ENCODE results near the gene COMT.

DNA sequence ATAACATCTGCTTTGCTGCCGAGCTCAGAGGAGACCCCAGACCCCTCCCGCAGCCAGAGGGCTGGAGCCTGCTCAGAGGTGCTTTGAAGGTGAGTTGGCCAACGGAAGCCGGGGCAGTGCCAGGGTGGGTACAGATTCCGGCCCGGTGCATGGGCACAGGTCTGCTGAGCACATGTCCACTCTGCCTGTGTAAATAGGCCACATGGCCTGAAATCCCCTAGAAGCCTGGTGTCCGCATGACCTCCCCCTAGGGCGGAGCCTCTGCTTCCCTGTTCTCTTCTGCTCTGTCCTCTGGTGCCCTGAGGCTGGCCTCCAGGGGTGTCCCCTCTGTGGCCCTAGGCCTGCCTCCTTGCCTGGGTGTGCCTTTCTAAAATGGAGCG is 19.6 kb downstream of the COMT start:
- TF ChIP-seq EZH2 (IDR thresholded peaks at IDR 0.05) (no peak), POLR2AphosphoS5 (IDR thresholded peaks at IDR 0.05; ENCODE audit: borderline replicate concordance, low read depth, low read length) (no peak), FOXP2 (optimal IDR thresholded peaks at IDR 0.05; ENCODE audit: control extremely low read depth, extremely low read length, insufficient read depth) (no peak)
